IMR-90 (cell line): ENCODE data around the gene IGF2BP3. TPM values are rescaled to one million over a fixed set of nuclear protein-coding genes. Genes with fewer than 3 reads are reported as not detected.
A peak's percentile ranks its signal among the peaks of the same experiment; 100 is the strongest.

Experiments used
- ATAC-seq: fragments of 200-7000 bp; cut with Tn5 transposase; 2 replicates; pipeline ENCODE4 v1.9.1; 2020; ENCODE audit warnings: low read depth, mild to moderate bottlenecking, moderate library complexity
- BruUV-seq: library from RNA; stranded (reverse); fragments of 400-500 nt; replicated peaks from 2 replicates; lab custom pipeline; 2021; lab: Mats Ljungman, UMichigan
- CTCF ChIA-PET: fragments of 300-600 bp; formaldehyde crosslinking; extraction: SDS; loops from one replicate; lab custom pipeline; 2021; ENCODE audit warnings: antibody characterized with exemption; lab: Yijun Ruan, JAX
- POLR2A ChIA-PET: fragments of 300-600 bp; sonication (Branson Sonifier 250); formaldehyde crosslinking; loops from one replicate; lab custom pipeline; 2022; ENCODE audit warnings: antibody characterized with exemption; ENCODE audit not compliant: unreplicated experiment; lab: Charles Lee
- DNase-seq: peaks from one replicate; pipeline ENCODE4 v3.0.0; 2013
- H2AFZ ChIP-seq: replicated peaks from 2 replicates; pipeline ENCODE3; 2013; ENCODE audit warnings: low read length, mild to moderate bottlenecking; ENCODE audit not compliant: poor library complexity
- H2AK5ac ChIP-seq: 2 replicates; pipeline ENCODE4 v1.6.1; 2013; ENCODE audit warnings: low read depth, low read length, inconsistent platforms
- H2AK9ac ChIP-seq: replicated peaks from 2 replicates; pipeline ENCODE3; 2013; ENCODE audit warnings: mild to moderate bottlenecking, low read depth, low read length, moderate library complexity; ENCODE audit not compliant: poor library complexity
- H2BK120ac ChIP-seq: 2 replicates; pipeline ENCODE4 v1.6.1; 2013; ENCODE audit warnings: low read depth, low read length, inconsistent platforms
- H2BK15ac ChIP-seq: 3 replicates; pipeline ENCODE4 v1.6.1; 2013; ENCODE audit warnings: low read depth, low read length, inconsistent platforms
- H2BK20ac ChIP-seq: 2 replicates; pipeline ENCODE4 v1.6.1; 2013; ENCODE audit warnings: low read depth, mild to moderate bottlenecking, inconsistent platforms, low read length, moderate library complexity
- H2BK5ac ChIP-seq: 2 replicates; pipeline ENCODE4 v1.6.1; 2013; ENCODE audit warnings: mild to moderate bottlenecking, low read depth, low read length, inconsistent platforms; ENCODE audit not compliant: poor library complexity, severe bottlenecking
- H3K14ac ChIP-seq: replicated peaks from 2 replicates; pipeline ENCODE4 v1.6.1; 2013; ENCODE audit warnings: low read depth, low read length, inconsistent platforms
- H3K18ac ChIP-seq: 2 replicates; pipeline ENCODE4 v1.6.1; 2013; ENCODE audit warnings: low read depth, low read length, control low read depth
- H3K23ac ChIP-seq: 2 replicates; pipeline ENCODE4 v1.6.1; 2013; ENCODE audit warnings: low read depth, low read length, inconsistent platforms
- H3K27ac ChIP-seq: 2 replicates; pipeline ENCODE4 v1.5.1; 2013; ENCODE audit warnings: mild to moderate bottlenecking, control low read depth, low read length; ENCODE audit not compliant: insufficient read depth
- H3K27me3 ChIP-seq: 2 replicates; pipeline ENCODE4 v1.6.1; 2013; ENCODE audit warnings: low read length; ENCODE audit not compliant: control insufficient read depth, insufficient read depth
- H3K36me3 ChIP-seq: 2 replicates; pipeline ENCODE4 v1.6.1; 2013; ENCODE audit warnings: low read length, mixed read lengths; ENCODE audit not compliant: control insufficient read depth, insufficient read depth
- H3K4ac ChIP-seq: 2 replicates; pipeline ENCODE4 v1.6.1; 2013; ENCODE audit warnings: low read depth, low read length, inconsistent platforms
- H3K4me1 ChIP-seq: 2 replicates; pipeline ENCODE4 v1.6.1; 2013; ENCODE audit warnings: low read length, mixed read lengths; ENCODE audit not compliant: control insufficient read depth, insufficient read depth
- H3K4me2 ChIP-seq: 2 replicates; pipeline ENCODE4 v1.6.1; 2013; ENCODE audit warnings: low read depth, mild to moderate bottlenecking, control low read depth, low read length, moderate library complexity
- H3K4me3 ChIP-seq: 2 replicates; pipeline ENCODE4 v1.5.1; 2013; ENCODE audit warnings: low read depth, mild to moderate bottlenecking, control low read depth, low read length, moderate library complexity; ENCODE audit not compliant: insufficient read depth
- H3K56ac ChIP-seq: 2 replicates; pipeline ENCODE4 v1.6.1; 2013; ENCODE audit warnings: low read length, inconsistent platforms; ENCODE audit not compliant: insufficient read depth; ENCODE audit errors: extremely low read depth
- H3K79me1 ChIP-seq, 2 experiments: 2 replicates each; pipeline ENCODE4 v1.6.1; 2013; ENCODE audit warnings: low read length in 2 of 2, inconsistent platforms in 1 of 2, low read depth in 1 of 2
- H3K9ac ChIP-seq: 2 replicates; pipeline ENCODE4 v1.6.1; 2013; ENCODE audit warnings: low read depth, low read length, control low read depth
- H3K9me1 ChIP-seq: 2 replicates; pipeline ENCODE4 v1.6.1; 2013; ENCODE audit warnings: low read length, inconsistent platforms; ENCODE audit not compliant: insufficient read depth
- H3K9me3 ChIP-seq: 2 replicates; pipeline ENCODE4 v1.6.1; 2013; ENCODE audit warnings: low read length; ENCODE audit not compliant: control insufficient read depth, insufficient read depth
- H4K20me1 ChIP-seq: 2 replicates; pipeline ENCODE4 v1.6.1; 2013; ENCODE audit warnings: low read length, inconsistent platforms; ENCODE audit not compliant: insufficient read depth
- H4K5ac ChIP-seq: 2 replicates; pipeline ENCODE4 v1.6.1; 2013; ENCODE audit warnings: mild to moderate bottlenecking, low read depth, low read length, control low read depth
- H4K8ac ChIP-seq, 2 experiments: 2 replicates each; pipeline ENCODE4 v1.6.1; 2013; ENCODE audit warnings: low read depth in 2 of 2, low read length in 2 of 2, control low read depth in 1 of 2, inconsistent platforms in 1 of 2
- H4K91ac ChIP-seq: 2 replicates; pipeline ENCODE4 v1.6.1; 2013; ENCODE audit warnings: low read depth, low read length, inconsistent platforms; ENCODE audit not compliant: insufficient read depth
- BHLHE40 ChIP-seq: fragments of 150-350 bp; IDR thresholded peaks from 2 replicates; pipeline ENCODE4 v1.6.1; 2016; ENCODE audit warnings: mild to moderate bottlenecking, low read depth, low read length
- CEBPB ChIP-seq: IDR thresholded peaks from 2 replicates; pipeline ENCODE4 v1.6.1; 2012; ENCODE audit warnings: low read depth, low read length, improper control_type of control experiment
- CHD1 ChIP-seq: IDR thresholded peaks from 2 replicates; pipeline ENCODE4 v1.6.1; 2012; ENCODE audit warnings: low read depth, low read length, improper control_type of control experiment
- MAZ ChIP-seq: IDR thresholded peaks from 2 replicates; pipeline ENCODE4 v1.6.1; 2012; ENCODE audit warnings: low read depth, mild to moderate bottlenecking, low read length, improper control_type of control experiment, moderate library complexity, borderline replicate concordance
- MXI1 ChIP-seq: IDR thresholded peaks from 2 replicates; pipeline ENCODE4 v1.6.1; 2012; ENCODE audit warnings: low read depth, mild to moderate bottlenecking, low read length, moderate library complexity, borderline replicate concordance
- POLR2A ChIP-seq: IDR thresholded peaks from 2 replicates; pipeline ENCODE4 v1.6.1; 2012; ENCODE audit warnings: mild to moderate bottlenecking, low read depth, low read length
- RFX5 ChIP-seq: IDR thresholded peaks from 2 replicates; pipeline ENCODE4 v1.8.0; 2012; ENCODE audit warnings: low read depth, mild to moderate bottlenecking, low read length, moderate library complexity
- SMC3 ChIP-seq: fragments of 150-350 bp; IDR thresholded peaks from 2 replicates; pipeline ENCODE4 v1.6.1; 2016; ENCODE audit warnings: low read depth, mild to moderate bottlenecking, antibody characterized with exemption, low read length, moderate library complexity
- WGBS, 2 experiments: methylation state at CpG; one replicate each; pipeline versions ENCODE4 v1.1.5 to v1.1.7; 2013; ENCODE audit warnings: missing lambda C conversion rate in 2 of 2; ENCODE audit not compliant: insufficient read length in 1 of 2; ENCODE audit errors: extremely low coverage in 2 of 2; 5-methylcytosine and 5-hydroxymethylcytosine counted together
- dilution Hi-C: fragments of 300-500 bp; cut with HindIII; formaldehyde crosslinking; loops from one replicate; pipeline ENCODE4 v1.14.3; 2018; ENCODE audit warnings: low sequenced_read_pairs; ENCODE audit not compliant: unreplicated experiment
- in situ Hi-C: fragments of 300-500 bp; cut with MboI; formaldehyde crosslinking; loops from 3 replicates; pipeline ENCODE4 v1.14.3; 2019; ENCODE audit warnings: low sequenced_read_pairs, inconsistent platforms, mixed read lengths
- intact Hi-C: fragments of 100-400 bp; cut with micrococcal nuclease; formaldehyde crosslinking; loops from 2 replicates; pipeline ENCODE4 v1.10.0; 2022
- polyA plus RNA-seq, 3 experiments: library from polyadenylated mRNA; depleted of rRNA; stranded (reverse); fragments of >200 nt; gene quantifications; 2 replicates each; pipeline ENCODE4 v1.2.3, GENCODE V29; 2012; ENCODE audit warnings: low replicate concordance in 1 of 3
- total RNA-seq: library from RNA; depleted of rRNA; stranded (reverse); fragments of >200 nt; gene quantifications from 2 replicates; pipeline ENCODE4 v1.2.3, GENCODE V29; 2012

IGF2BP3 gene
- total and polyA plus RNA-seq, 2 of the 4 experiments (the other 2 are of a cell fraction) = 50.9 to 59.3 TPM

DNA sequence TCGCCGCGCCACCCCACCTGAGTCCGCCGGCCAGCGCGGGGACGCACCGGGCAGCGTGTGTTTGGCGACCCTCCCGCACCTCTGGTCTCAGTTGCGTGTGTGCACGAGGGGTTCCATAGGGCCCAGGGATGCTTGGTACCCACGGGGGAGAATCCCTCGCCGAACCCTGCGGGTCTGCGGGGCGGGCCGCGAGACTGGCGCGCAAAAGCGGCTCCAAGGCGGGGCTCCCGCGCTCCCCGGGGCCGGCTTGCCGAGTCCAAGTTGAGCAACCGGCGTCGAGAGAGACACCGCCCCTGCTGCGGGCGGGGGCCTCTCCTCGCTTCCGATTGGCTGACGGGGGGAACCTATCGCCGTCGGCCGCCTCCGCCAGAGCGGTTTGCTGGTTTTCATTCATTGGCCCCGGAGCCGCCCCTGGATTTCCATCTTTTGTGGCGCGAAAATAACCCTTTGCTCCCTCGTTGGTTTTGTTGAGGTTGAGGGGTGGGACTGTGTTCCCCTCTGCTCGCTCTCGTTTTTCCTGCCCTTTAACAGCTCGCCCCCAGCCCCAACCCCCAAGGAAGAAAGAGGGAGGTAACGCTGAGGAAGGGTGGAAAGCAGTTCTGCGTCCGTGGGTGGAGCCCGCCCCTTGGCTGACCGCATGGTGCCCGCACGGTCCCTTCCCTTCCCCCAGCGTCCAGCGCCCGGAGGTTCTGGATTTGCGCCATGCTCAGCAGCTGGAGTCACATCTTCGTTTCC is 4.0 kb upstream of the IGF2BP3 start:
- peaks cover 0 to 18% of the 10 kb centered on the region in 2 experiments; a peak in 2 of 4 replicates for H3K79me1 ChIP-seq
- H4K91ac ChIP-seq = peak overlapping the region; percentile 89
- peak overlapping the region; percentile 83 for H3K4me3 ChIP-seq
- intact Hi-C loops = loop anchor here (1.0 to 10.0 kb wide), 3 partner anchors 57 to 289 kb away; partner anchors contain the start of genes NUP42 and TRA2A
- H3K14ac ChIP-seq = peak overlapping the region; percentile 80
- peak overlapping the region; percentile 86 for H2BK120ac ChIP-seq
- dilution Hi-C loops = no loop called here
- ChIA-PET POLR2A (interaction anchor here (0.7 kb wide), 1 partner anchor 49 kb away, joined by 4 read pairs; no protein-coding TSS in a partner anchor), CTCF (no interaction called here)
- H2AFZ ChIP-seq = peak overlapping the region; percentile 97
- 1% methylated on average over 16 of the region's 66 CpGs; no CpG with 5 or more reads in 1 of the 2 experiments for WGBS, 2 experiments
- peak overlapping the region; percentile 94 for H3K4me2 ChIP-seq
- H3K27ac ChIP-seq = peak overlapping the region; percentile 81
- H4K20me1 ChIP-seq = no peaks in the 10 kb centered on the region
- H3K27me3 ChIP-seq = no peaks in the 10 kb centered on the region
- peak overlapping the region; percentile 96 for H3K23ac ChIP-seq
- peak overlapping the region; percentile 84; the same call in 1 of the 2 replicates for H2AK5ac ChIP-seq
- H3K9ac ChIP-seq = peak overlapping the region; percentile 75
- DNase-seq (peak; percentile 95), ATAC-seq (peak; percentile 66)
- peak overlapping the region; percentile 96 for H3K56ac ChIP-seq
- no peak overlapping the region for H2BK20ac ChIP-seq
- peak overlapping the region; percentile 92 for H2AK9ac ChIP-seq
- peak overlapping the region; percentile 90; the same call in 2 of the 3 replicates for H2BK15ac ChIP-seq
- H3K4me1 ChIP-seq = peaks cover 2% of the 10 kb centered on the region; the same call in 1 of the 2 replicates
- no peak overlapping the region for H4K5ac ChIP-seq
- no peaks in the 10 kb centered on the region for H3K9me1 ChIP-seq
- in situ Hi-C loops = no loop called here
- no peaks in the 10 kb centered on the region for H3K36me3 ChIP-seq
- peak overlapping the region; percentile 75 to 85; a peak in 3 of 4 replicates for H4K8ac ChIP-seq
- no peak overlapping the region for H3K18ac ChIP-seq
- no peaks in the 10 kb centered on the region for H3K9me3 ChIP-seq
- BruUV-seq = no TSS peak
- peak overlapping the region; percentile 89 for H2BK5ac ChIP-seq
- peak overlapping the region; percentile 89 for H3K4ac ChIP-seq
- TF ChIP-seq MAZ = peak; percentile 88
- peak; percentile 97 for TF ChIP-seq CEBPB
- no peak for TF ChIP-seq RFX5
- TF ChIP-seq SMC3 = no peak
- no peak for TF ChIP-seq CHD1
- TF ChIP-seq MXI1 = peak; percentile 98
- peak; percentile 54 for TF ChIP-seq POLR2A
- TF ChIP-seq BHLHE40 = peak; percentile 56; the same call in 1 of the 2 replicates
